Stimulated activated CD8-positive, alpha-beta memory T cell treated with anti-CD3 and anti-CD28 coated beads, Interleukin-7, amount 100 ng/mL, for 1 hour (primary cell): ENCODE data around the gene RDH11.
"Not testable (repeated sequence)": the region's sequence is repeated elsewhere in the genome, so short reads cannot be mapped to it uniquely, and the experiment has no call there.

Experiments
- DNase-seq, 2 donors: peaks; one replicate each; pipeline ENCODE4 v3.0.0-alpha.2; 2020; ENCODE audit warnings: low read depth in 2 of 2

The RDH11 gene

DNA sequence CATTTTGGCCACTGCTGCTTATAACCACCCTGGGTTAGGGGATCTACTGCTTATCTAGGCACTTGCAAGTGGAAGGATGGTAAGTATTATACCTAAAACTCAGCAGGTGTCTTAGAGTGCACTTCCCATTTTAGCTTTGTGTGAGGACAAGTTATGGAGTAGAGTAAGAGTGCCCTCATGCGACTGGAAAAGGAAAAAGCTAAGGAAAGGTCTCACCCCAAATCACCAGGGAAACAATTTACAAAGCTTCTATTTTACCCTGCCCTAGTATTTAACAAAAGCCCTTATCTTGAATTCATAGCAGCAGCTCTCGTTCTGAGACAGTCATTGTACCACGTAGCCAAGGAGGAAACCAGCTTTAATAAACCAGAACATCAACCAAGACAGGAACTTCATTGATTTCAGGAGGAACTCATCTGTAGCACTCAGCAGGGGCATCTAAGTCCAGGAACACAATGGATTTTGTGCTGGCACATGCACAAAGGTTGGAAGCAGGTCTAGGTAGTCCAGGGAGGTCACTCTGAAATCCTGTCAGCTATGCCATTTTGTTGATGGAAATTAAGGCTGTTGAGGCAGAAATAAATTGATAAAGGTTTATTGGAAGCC, 9.0 kb upstream of the RDH11 start:
- DNase-seq = no peak

DNA sequence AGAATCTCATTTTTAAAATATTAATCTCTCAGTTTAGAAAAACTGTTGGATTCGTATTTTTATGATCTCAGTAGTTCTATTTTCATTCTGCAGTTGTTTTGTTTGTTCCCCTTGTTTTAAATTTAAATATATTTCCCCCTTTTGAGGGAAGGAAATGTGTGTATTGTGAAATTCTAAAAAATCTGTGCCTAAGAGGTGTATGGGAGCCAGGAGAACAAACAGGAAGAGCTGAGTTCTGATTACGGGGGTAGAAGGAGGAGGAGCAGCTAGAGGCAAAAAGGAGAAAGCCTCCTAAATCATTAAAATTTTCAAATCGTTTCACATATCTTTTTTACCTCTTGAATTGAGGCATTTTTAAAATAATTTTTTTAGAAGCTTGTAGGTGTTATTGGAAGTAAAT, 8.4 kb upstream of the RDH11 start:
- no peak for DNase-seq

DNA sequence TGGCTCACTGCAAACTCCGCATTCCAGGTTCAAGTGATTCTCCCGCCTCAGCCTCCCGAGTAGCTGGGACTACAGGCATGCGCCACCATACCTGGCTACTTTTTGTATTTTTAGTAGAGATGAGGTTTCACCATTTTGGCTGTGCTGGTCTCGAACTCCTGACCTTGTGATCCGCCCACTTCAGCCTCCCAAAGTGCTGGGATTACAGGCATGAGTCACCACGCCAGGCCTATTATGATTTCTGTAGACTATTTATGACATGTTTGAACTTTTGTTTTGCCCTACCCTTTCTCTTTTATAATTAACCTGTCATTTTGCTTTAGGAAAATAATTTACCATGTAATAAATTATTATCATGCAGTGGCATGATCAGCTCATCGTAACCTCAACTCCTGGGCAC, 5.9 kb upstream of the RDH11 start, which contains the start of gene RDH12:
Gene RDH12 (plus strand): TSS at position 395 of the 400 bp plus-strand sequence. CDS start 20,757 bp downstream, outside the sequence.
- not testable (repeated sequence) for DNase-seq

DNA sequence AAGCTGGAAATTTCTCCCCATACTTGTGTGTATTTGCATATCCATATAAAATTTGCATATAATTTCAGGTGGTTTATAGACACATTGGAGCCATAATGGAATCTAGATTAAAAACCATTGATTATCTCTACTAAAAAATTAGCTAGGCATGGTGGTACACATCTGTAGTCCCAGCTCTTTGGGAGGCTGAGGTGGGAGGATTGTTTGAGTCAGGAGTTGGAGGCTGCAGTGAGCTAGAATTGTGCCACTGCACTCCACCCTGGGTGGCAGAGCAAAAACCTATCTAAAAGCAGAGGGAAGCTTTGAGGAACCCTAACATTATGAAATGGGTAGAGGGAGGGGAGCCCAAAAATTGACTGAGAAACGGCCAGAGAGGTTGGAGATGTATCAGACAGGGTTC, 2.6 kb upstream of the RDH11 start:
- no peak for DNase-seq

DNA sequence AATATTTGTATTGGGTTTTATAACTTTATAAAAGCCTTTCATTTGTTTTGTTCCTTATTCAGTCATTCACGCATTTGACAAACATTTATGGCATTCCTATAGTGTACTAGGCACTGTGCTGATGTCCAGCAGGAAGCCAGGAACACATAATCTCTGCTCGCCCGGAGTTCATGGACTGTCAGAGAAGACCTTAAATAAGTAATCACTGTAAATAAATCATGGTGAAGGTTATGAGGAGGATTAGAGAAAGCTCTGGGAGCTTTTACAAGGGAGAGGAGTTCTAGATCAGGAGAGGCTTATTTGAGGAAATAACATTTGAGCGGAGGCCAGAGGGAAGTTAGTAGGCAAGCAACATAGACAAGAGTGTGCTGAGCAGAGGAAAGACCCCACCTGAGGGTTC, 1.4 kb upstream of the RDH11 start:
- DNase-seq = no peak

DNA sequence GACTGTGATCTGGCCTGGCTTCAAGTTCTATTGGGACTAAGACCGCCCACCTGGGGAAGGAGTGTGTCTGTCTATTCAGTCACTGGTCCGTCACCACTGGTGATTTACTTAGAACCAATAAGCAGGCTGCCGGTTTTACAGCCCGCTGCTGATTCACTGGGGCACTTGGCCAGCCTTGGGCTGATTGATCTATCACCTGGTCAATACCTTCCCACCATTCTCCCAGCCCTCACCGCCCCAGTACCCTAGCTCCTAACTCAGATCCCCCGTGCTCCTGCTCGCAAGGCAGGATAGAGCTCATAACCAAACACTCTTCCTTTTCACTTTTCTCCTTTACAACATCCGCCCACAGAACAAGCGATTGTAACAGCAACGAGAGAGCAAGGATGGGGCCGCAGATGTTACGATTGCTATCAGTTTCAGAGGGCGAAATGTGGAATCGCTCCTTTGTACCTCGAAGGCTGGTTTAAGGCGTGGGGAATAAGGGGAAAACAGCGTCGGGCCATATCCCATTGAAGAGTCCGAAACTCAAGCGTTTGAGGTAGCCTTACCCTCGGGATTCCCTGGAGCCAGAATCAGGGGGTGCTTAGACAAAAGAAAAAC, 672 bp downstream of the RDH11 start:
- peak; percentile 9 to 29 for DNase-seq

DNA sequence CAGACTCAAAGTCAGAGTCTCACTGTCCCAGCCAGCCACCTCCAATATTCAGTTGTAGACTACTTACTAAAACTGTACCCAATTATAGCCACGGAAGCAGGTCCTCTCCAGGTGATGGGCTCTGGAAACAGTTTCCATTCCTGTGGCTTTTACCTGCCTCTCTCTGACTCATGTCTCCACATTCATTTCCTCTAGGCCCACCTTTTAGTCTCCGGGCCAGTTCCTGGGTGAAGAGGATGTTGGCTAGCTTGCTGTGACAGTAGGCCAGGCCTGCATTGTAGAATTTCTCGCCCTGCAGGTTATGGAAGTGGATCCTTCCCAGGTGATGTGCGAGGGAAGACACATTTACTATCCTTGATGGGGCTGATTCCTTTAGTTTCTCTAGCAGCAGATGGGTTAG, 5.6 kb downstream of the RDH11 start:
- DNase-seq = no peak

DNA sequence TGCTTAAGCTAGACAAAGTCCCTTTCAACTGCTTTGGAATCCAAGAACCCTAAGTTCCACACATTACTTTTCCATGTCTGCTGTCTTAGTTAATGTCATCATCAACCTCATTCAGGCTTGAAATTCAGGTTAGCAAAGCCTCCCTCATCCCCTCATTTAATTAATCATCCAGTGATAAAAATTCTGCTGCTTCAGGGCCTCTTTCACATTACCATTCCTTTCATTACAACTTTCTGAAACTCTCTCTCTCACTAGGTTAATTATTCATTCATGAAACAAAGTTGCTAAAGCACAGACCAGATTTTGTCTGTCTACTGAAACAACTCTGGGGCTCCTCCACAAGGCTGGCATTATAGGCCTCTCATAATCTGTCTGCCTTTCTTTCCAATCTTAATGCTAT, 11.7 kb downstream of the RDH11 start:
- no peak for DNase-seq

DNA sequence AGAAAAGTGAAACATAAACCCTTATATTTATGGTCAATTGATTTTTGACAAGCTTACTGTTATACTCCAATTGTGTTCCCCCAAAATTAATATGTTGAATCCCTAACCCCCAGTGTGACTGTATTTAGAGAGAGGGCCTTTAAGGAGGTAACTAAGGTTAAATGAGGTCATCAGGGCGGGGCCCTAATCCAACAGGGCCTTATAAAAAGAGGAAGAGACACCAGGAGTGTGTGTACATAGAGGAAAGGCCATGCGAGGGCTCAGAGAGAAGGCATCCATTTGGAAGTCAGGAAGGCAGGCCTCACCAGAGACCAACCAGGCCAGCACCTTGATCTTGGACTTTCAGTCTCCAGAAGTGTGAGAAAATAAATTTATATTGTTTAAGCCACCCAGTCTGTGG, 14.6 kb downstream of the RDH11 start:
- no peak for DNase-seq

DNA sequence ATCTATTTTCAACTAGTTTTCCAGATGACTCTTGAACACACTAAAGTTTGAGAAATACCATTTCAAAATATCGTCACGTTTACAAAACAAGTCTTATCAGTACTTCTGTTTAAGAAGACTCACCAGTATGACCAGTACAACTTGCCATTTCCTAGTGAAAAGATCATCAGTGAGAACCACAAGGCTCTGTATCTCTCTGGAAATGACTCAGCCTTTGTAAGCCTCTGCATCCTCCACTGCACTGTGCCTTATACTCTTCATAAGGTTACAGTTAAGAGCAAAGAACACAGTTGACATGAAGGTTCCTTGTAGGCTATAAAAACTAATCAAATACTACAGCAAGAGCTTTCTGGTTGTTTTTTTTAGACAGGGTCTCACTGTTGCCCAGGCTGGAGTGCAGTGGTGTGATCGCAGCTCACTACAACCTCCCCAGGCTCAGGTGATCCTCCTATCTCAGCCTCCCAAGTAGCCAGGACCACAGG, 15.4 kb downstream of the RDH11 start:
- no peak for DNase-seq

DNA sequence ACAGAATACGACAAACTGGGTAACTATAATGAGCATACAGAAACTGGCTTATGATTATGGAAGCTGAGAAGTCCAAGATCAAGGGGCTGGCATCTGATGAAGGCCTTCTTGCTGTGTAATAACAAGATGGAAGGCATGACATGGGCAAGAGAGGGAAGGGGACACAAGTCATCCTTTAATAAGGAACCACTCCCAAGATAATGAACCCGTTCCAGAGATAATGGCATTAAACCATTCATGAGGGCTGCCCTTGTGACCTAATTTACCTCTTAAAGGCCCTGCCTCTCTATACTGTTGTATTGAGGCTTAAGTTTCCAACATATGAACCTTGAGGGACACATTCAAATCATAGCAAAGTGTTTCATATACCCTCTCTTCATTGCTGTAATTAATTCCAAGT, 16.6 kb downstream of the RDH11 start:
- no peak for DNase-seq

DNA sequence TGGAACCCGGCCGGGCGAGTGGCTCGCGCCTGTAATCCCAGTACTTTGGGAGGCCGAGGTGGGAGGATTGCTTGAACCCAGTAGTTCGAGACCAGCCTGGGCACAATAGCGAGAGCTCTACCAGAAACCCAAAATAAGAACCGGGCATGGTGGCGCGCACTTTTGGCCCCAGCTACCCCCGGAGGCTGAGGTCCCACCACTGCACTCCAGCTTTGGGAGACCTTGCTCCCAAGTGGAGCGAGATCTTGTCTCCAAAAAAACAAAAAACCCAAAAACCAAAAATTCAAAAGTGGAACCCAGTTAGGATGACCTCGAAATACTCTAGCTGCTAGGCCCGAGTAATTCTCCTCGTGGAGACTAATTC, 20.4 kb downstream of the RDH11 start:
- DNase-seq = no peak

DNA sequence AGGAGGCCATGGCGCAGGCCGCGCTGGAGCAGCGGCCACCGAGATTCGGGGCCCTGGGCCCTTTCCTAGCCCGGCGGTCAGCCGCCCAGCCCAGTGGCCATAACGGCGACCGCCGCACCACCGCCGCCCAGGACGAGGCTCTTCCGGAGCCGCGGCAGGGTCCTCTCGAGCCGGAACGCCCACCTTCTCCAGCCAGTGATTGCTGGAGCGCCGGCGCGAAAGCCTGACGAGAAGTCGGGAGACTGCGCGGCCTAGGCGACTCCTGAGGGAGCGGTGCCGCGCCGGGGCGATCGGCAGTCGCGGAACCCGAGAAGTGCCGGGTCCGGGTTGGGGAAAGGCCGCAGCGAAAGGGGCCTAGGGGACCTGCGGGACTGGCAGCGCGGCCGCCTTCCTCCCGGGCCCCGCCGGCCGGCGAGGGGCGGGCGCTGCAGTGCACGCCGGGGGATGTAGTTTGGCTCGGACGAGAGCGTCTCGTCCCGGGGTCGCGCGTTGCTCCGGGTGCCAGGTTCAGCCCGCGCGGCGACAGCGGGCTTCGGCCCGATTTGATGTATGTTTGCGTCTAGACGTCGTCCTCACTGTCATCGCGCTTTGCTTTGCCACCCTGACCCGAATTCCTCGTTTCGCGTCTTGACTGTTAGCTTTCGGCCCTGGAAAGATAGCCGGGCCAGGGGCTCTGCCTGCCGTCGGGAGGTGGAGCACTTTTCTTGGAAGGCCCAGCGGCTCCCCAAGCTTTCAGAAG, 20.9 kb downstream of the RDH11 start, which contains the start of gene VTI1B:
Gene VTI1B (minus strand): TSS at position 153 of the 739 bp plus-strand sequence. CDS start 143 bp downstream, at position 10.
- peak; percentile 55 to 58 for DNase-seq

DNA sequence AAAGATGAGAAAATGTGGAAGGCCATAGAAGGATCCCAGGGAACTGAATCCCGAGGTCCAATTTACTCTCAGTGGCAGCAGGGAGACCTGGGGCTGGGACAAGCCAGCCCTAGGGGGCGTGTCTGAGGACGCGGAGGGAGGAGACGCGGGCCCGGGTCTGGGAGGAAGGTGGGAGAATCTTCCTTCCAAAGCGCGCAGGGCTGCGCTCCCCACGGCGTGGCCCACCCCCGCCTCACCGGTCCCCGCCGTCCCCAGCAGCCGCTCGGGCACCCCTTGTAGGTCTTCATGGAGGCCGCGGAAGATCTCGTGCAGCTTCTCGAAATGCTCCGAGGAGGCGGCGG, 21.5 kb downstream of the RDH11 start:
- DNase-seq = peak in 1 of 2 donors; percentile 20

DNA sequence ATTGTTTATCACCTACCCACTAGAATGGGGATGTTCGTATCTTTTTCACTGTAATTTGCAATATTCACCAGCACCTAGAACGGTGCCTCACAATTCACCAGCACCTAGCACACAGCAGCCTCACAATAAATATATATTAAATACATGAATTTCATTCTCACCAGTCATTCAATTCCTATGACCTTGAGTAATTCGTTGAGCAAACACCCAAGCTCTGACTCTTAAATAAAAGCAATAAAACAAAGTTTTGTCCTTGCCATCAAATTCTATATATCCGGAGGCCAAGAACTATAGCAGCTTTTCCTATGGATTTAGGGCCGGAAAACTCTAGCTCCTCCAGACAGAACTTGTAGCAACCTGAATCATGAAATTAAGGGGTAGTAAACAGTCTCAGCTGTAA, 22.1 kb downstream of the RDH11 start:
- no peak for DNase-seq

DNA sequence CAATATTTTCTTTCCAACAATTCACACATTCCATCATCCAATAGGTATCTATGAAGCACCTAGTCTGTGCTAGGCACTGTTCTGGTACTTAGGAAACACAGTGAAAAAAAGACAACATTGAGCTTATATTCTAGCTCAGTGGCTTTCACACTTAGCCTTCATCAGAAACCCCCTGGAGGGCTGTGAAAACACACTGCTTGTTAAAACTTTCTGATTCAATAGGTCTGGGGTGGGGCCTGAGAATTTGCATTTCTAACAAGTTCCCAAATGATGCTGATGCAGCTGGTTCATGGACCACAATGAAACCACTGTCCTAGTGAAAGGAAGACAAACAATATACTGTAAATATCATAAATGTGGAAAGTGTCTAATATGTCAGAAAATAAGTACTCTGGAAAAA, 27.0 kb downstream of the RDH11 start:
- no peak for DNase-seq

DNA sequence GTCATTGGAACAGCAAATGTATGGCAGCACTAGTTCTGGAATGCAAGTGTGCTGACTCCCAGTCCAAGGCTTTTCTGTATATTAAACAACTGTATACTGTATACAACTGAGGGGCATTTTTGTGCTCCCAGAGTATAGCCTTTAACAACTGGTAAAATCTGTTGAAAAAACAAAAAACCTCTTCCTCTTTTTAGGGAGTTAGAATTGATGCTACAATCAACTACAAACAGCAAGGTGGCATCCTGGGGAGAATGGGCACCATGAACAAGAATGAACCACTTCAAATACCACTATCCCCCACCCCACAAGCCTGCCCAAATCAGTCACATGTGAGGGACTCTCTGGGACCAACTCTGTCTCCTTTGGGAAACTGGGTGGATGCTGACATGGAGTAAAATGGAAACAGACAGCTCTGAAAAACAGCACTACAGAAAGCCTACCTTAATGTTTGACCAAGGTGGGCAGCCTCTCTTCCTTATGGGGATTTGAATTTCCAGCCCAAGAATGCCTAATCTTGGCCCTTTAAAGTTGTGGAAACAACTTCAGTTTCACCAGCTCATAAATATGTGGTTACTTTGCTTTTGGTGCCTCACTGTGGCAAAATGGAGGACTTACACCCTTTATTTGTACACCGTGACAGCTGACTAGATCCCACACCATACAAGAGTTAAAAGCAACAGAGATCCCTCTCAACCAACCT, 28.7 kb downstream of the RDH11 start:
- no peak for DNase-seq

DNA sequence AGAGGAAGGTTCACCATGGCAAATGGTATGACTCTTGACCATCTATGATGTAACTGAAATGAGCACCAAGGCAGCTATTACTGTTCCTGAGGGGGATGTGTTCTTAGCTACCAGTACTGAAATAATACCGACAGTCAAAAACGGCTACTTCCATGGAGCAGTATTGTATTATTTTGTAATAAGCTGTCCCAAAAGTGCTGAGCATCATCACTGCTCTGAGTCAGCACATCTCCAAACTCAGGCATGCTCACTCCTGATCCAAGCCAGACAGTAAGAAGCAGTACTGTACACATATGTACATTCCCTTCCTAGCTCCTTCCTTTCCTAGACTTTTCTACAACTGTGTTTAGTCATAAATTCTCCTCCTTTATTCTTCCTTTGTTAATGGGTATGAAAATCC, 29.7 kb downstream of the RDH11 start:
- no peak for DNase-seq

DNA sequence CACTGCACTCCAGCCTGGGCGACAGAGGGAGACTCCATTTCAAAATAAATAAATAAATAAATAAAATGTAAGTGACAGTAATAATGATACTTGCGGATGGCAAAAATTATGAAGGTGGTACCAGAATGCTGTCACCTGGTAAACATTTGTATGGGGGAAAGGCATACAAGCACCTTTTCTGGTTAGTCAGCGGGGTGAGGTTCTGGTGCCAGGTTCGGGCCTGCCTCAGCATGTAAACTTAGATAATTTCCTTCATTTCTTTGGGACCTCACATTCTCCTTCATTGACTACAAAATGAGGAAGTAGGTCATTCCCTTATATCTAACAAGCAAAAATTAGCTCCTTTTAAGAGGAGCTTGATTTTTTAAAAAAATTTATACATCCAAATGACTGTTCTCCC, 31.9 kb downstream of the RDH11 start:
- no peak for DNase-seq

DNA sequence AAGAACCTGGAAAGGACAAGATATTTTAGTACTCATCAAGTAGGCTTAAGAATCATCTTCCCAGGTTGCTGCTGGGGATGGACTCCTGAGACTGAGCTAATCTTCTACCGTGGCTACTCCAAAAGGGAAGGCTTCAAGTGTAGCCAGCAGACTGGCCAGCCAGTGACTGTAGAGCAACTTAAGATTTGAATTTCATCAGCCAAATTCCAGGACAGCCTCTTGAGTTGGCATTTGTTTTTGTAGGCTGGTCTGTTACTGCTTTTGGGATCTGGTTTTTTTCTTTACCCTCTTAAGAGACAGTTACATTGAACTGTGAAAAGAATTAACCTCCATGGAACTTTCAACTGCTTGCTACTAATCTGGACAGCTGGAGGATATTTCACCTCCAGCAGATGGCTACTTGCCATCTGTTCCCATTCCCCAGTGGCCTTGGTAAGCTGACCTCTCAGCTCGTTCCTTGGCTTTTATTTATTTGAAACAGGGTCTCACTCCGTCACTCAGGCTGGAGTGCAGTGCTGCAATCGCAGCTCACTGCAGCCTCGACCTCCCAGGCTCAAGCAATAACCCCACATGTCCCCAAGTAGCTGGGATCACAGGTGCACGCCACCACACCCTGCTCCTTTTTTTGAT, 41.8 kb downstream of the RDH11 start:
- no peak for DNase-seq

DNA sequence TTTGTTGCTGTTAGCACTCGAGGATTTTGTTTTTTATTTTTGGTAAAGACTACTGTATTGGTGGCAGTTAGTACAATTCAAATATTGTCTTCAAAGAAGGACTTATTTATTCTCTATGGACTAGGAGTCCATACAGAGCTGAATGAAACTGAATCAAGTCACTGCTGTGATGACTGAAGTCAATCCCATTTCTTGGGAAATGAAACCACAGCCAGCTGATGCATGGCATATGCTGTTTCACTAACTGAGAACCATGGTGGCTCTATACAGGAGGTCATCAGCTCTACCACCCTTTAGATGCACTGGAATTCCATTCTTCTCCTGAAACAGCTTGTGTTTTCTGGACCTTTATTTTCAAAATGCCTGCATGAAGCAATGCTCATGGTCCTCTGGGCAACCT, 43.4 kb downstream of the RDH11 start:
- DNase-seq = no peak

DNA sequence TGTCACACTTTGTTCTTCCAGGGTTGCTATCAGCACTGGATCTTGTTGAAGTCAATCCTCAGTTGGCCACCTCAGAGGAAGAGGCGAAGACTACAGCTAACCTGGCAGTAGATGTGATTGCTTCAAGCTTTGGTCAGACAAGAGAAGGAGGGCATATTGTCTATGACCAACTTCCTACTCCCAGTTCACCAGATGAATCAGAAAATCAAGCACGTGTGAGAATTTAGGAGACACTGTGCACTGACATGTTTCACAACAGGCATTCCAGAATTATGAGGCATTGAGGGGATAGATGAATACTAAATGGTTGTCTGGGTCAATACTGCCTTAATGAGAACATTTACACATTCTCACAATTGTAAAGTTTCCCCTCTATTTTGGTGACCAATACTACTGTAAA, 44.9 kb downstream of the RDH11 start:
- no peak for DNase-seq
